Peyer's patch (tissue), 4 donors: Measurements from ENCODE around the gene OPRL1. TPM values are rescaled to one million over a fixed set of nuclear protein-coding genes. Genes with fewer than 3 reads are reported as not detected.

Experiments used
- DNase-seq, 3 donors: peaks; one replicate each; pipeline ENCODE4 v3.0.0-alpha.2; 2017 to 2019
- H3K27ac ChIP-seq, 4 donors: fragments of 200-600 bp; sonication (generic); one replicate each; pipeline ENCODE4 v1.5.1; 2016 to 2019
- H3K27me3 ChIP-seq, 2 donors: fragments of 200-600 bp; sonication (generic); one replicate each; pipeline ENCODE4 v1.5.1; 2019
- H3K36me3 ChIP-seq, 3 donors: fragments of 200-600 bp; sonication (generic); one replicate each; pipeline ENCODE4 v1.5.1; 2016 to 2019
- H3K4me1 ChIP-seq, 4 donors: fragments of 200-600 bp; sonication (generic); one replicate each; pipeline ENCODE4 v1.5.1; 2016 to 2019
- H3K4me3 ChIP-seq, 4 donors: fragments of 200-600 bp; sonication (generic); 1 replicate in 3 of 4; 2 replicates in 1 of 4; pipeline ENCODE4 v1.5.1; 2016 to 2019; ENCODE audit warnings: mild to moderate bottlenecking in 1 of 4
- H3K9me3 ChIP-seq, 4 donors: fragments of 200-600 bp; sonication (generic); one replicate each; pipeline ENCODE4 v1.5.1; 2016 to 2019; ENCODE audit warnings: mild to moderate bottlenecking in 1 of 4
- CTCF ChIP-seq, 6 experiments: fragments of 450-650 bp in 4 of 6; fragments of 200-600 bp in 2 of 6; sonication (generic) in 1 of 6; IDR thresholded peaks; one replicate each; pipeline ENCODE4 v1.5.1; 2017 to 2019; ENCODE audit warnings: antibody characterized with exemption in 6 of 6, mild to moderate bottlenecking in 3 of 6, moderate library complexity in 1 of 6
- POLR2A ChIP-seq, 2 donors: fragments of 450-650 bp; IDR thresholded peaks; one replicate each; pipeline ENCODE4 v1.5.1; 2017; ENCODE audit warnings: antibody characterized with exemption in 2 of 2, mild to moderate bottlenecking in 2 of 2, moderate library complexity in 2 of 2
- total RNA-seq, 4 donors: library from RNA; depleted of rRNA; stranded (reverse); fragments of >200 nt; gene quantifications; one replicate each; pipeline ENCODE4 v1.1.0, GENCODE V29; 2016

The OPRL1 gene
- total RNA-seq, 4 donors from 2014 or later, result 0.27 TPM; not detected in 3

- H3K9me3 ChIP-seq, result peaks cover 0 to 13% (median 2%) of the 10 kb centered on the region in 4 donors
- no peak overlapping the region for H3K27ac ChIP-seq
- no peak overlapping the region for H3K4me3 ChIP-seq
- DNase-seq, result no peak
- H3K4me1 ChIP-seq, result no peaks in the 10 kb centered on the region
- no peaks in the 10 kb centered on the region for H3K36me3 ChIP-seq
- TF ChIP-seq POLR2A (IDR thresholded peaks at IDR 0.05) (no peak), CTCF (IDR thresholded peaks at IDR 0.05) (no peak)
- H3K27me3 ChIP-seq, result no peaks in the 10 kb centered on the region
Measured at GRCh38 chr20:64145458-64146300, 65.8 kb downstream of the OPRL1 start.

GRCh38 chr20:64146301-64146935, 66.5 kb downstream of the OPRL1 start:
- no peak overlapping the region for H3K4me3 ChIP-seq
- TF ChIP-seq POLR2A (IDR thresholded peaks at IDR 0.05) (no peak), CTCF (IDR thresholded peaks at IDR 0.05) (no peak)
- peaks cover 0 to 13% (median 2%) of the 10 kb centered on the region in 4 donors for H3K9me3 ChIP-seq
- no peak overlapping the region for H3K27ac ChIP-seq
- H3K27me3 ChIP-seq, result no peaks in the 10 kb centered on the region
- no peaks in the 10 kb centered on the region for H3K4me1 ChIP-seq
- no peaks in the 10 kb centered on the region for H3K36me3 ChIP-seq
- no peak for DNase-seq

GRCh38 chr20:64146936-64147477, 67.1 kb downstream of the OPRL1 start:
- no peak for DNase-seq
- no peaks in the 10 kb centered on the region for H3K27me3 ChIP-seq
- H3K36me3 ChIP-seq, result no peaks in the 10 kb centered on the region
- no peaks in the 10 kb centered on the region for H3K4me1 ChIP-seq
- peaks cover 0 to 13% (median 2%) of the 10 kb centered on the region in 4 donors for H3K9me3 ChIP-seq
- no peak overlapping the region for H3K27ac ChIP-seq
- H3K4me3 ChIP-seq, result no peak overlapping the region
- no peak for TF ChIP-seq CTCF (IDR thresholded peaks at IDR 0.05)

GRCh38 chr20:64148581-64148980, 68.7 kb downstream of the OPRL1 start:
- no peak for TF ChIP-seq POLR2A (IDR thresholded peaks at IDR 0.05)
- H3K9me3 ChIP-seq, result peaks cover 0 to 13% (median 2%) of the 10 kb centered on the region in 4 donors
- H3K4me1 ChIP-seq, result no peaks in the 10 kb centered on the region
- H3K36me3 ChIP-seq, result no peaks in the 10 kb centered on the region
- no peaks in the 10 kb centered on the region for H3K27me3 ChIP-seq
- DNase-seq, result no peak
- no peak overlapping the region for H3K4me3 ChIP-seq
- H3K27ac ChIP-seq, result no peak overlapping the region

GRCh38 chr20:64149141-64149540, 69.3 kb downstream of the OPRL1 start:
- no peak overlapping the region for H3K27ac ChIP-seq
- no peaks in the 10 kb centered on the region for H3K27me3 ChIP-seq
- H3K9me3 ChIP-seq, result peaks cover 0 to 13% (median 2%) of the 10 kb centered on the region in 4 donors
- no peak overlapping the region for H3K4me3 ChIP-seq
- DNase-seq, result no peak
- no peaks in the 10 kb centered on the region for H3K4me1 ChIP-seq
- no peaks in the 10 kb centered on the region for H3K36me3 ChIP-seq
- no peak for TF ChIP-seq CTCF (IDR thresholded peaks at IDR 0.05)
- no peak for TF ChIP-seq POLR2A (IDR thresholded peaks at IDR 0.05)
